ENCODE results near the gene GATB.

DNA sequence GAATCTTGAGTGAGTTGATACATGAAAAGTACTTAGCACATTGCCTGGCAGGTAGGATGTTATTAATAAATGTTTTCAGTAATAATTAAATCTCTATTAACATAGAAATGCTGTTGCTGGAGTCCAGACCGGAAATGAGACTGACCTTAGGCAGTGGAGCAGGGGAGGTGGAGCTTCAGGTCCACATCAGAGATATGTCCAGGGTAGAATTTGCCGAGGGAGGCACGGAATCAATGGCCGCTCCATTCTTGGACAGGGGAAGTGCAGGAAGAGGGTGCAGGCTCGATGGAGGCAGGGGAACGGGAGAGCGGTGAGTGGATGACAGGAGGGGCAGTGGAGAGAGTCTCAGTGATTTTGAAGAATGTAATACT is 107.3 kb downstream of the GATB start:
- TF ChIP-seq, protein P1, sequence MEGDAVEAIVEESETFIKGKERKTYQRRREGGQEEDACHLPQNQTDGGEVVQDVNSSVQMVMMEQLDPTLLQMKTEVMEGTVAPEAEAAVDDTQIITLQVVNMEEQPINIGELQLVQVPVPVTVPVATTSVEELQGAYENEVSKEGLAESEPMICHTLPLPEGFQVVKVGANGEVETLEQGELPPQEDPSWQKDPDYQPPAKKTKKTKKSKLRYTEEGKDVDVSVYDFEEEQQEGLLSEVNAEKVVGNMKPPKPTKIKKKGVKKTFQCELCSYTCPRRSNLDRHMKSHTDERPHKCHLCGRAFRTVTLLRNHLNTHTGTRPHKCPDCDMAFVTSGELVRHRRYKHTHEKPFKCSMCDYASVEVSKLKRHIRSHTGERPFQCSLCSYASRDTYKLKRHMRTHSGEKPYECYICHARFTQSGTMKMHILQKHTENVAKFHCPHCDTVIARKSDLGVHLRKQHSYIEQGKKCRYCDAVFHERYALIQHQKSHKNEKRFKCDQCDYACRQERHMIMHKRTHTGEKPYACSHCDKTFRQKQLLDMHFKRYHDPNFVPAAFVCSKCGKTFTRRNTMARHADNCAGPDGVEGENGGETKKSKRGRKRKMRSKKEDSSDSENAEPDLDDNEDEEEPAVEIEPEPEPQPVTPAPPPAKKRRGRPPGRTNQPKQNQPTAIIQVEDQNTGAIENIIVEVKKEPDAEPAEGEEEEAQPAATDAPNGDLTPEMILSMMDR (IDR thresholded peaks at IDR 0.05; ENCODE audit: poor library complexity), result no peak
- TF ChIP-seq EZH2 (IDR thresholded peaks at IDR 0.05; ENCODE audit: borderline replicate concordance) (no peak), EZH2phosphoT487 (IDR thresholded peaks at IDR 0.05; ENCODE audit: low read depth, severe bottlenecking, unreplicated experiment) (no peak)

Measured in hepatocyte (in vitro differentiated cells).